A673 (cell line): ENCODE results near the gene CDC40. TPM values are rescaled to one million over a fixed set of nuclear protein-coding genes. Genes with fewer than 3 reads are reported as not detected.
"Not testable (repeated sequence)": the region's sequence is repeated elsewhere in the genome, so short reads cannot be mapped to it uniquely, and the experiment has no call there.

Experiments
- BruUV-seq: library from RNA; stranded (reverse); fragments of 400-500 nt; replicated peaks from 2 replicates; lab custom pipeline; 2021; lab: Mats Ljungman, UMichigan
- CTCF ChIA-PET: fragments of 300-600 bp; sonication (Branson Sonifier 250); formaldehyde crosslinking; loops from one replicate; lab custom pipeline; 2022; ENCODE audit warnings: antibody characterized with exemption; lab: Charles Lee
- POLR2A ChIA-PET: fragments of 300-600 bp; sonication (Branson Sonifier 250); formaldehyde crosslinking; loops from one replicate; lab custom pipeline; 2022; ENCODE audit warnings: antibody characterized with exemption; ENCODE audit not compliant: low non-redundant PET; lab: Charles Lee
- DNase-seq: peaks from one replicate; pipeline ENCODE4 v3.0.0-alpha.2; 2015; ENCODE audit warnings: low spot score
- H3K27ac ChIP-seq: fragments of 200-600 bp; sonication (generic); 2 replicates; pipeline ENCODE4 v1.5.1; 2016; ENCODE audit warnings: mixed run types, low read depth, mild to moderate bottlenecking, mixed read lengths, antibody characterized with exemption, low read length; ENCODE audit not compliant: poor library complexity, severe bottlenecking
- H3K27me3 ChIP-seq: fragments of 200-600 bp; sonication (generic); replicated peaks from 2 replicates; pipeline ENCODE4 v1.6.1; 2017; ENCODE audit warnings: mixed run types, low read depth, mild to moderate bottlenecking, mixed read lengths, antibody characterized with exemption, low read length; ENCODE audit not compliant: insufficient read depth, poor library complexity
- H3K36me3 ChIP-seq: fragments of 200-600 bp; sonication (generic); 2 replicates; pipeline ENCODE4 v1.6.1; 2016; ENCODE audit warnings: mixed run types, mild to moderate bottlenecking, mixed read lengths, antibody characterized with exemption, low read length; ENCODE audit not compliant: insufficient read depth, poor library complexity, severe bottlenecking
- H3K4me1 ChIP-seq: fragments of 200-600 bp; sonication (generic); 2 replicates; pipeline ENCODE4 v1.6.1; 2017; ENCODE audit warnings: mixed run types, mild to moderate bottlenecking, mixed read lengths, antibody characterized with exemption, low read length; ENCODE audit not compliant: insufficient read depth, poor library complexity, severe bottlenecking
- H3K4me3 ChIP-seq: fragments of 200-600 bp; sonication (generic); 2 replicates; pipeline ENCODE4 v1.5.1; 2016; ENCODE audit warnings: low read depth, mixed run types, mild to moderate bottlenecking, mixed read lengths, low read length; ENCODE audit not compliant: poor library complexity, severe bottlenecking
- H3K9me3 ChIP-seq: fragments of 200-600 bp; sonication (generic); 2 replicates; pipeline ENCODE4 v1.6.1; 2016; ENCODE audit warnings: mixed run types, low read depth, mild to moderate bottlenecking, mixed read lengths, antibody characterized with exemption, low read length; ENCODE audit not compliant: poor library complexity, severe bottlenecking
- CTCF ChIP-seq: fragments of 300-800, 200-600 bp; sonication (generic); conservative IDR thresholded peaks from 2 replicates; pipeline ENCODE4 v1.5.1; 2017; ENCODE audit warnings: low read depth, mild to moderate bottlenecking, antibody characterized with exemption, low read length, moderate library complexity, mixed read lengths
- EZH2 ChIP-seq: fragments of 200-600 bp; sonication (generic); IDR thresholded peaks from 2 replicates; pipeline ENCODE4 v1.6.1; 2017; ENCODE audit warnings: borderline replicate concordance, low read depth, mild to moderate bottlenecking, mixed read lengths, antibody characterized with exemption, low read length; ENCODE audit not compliant: poor library complexity, severe bottlenecking
- intact Hi-C: fragments of 100-400 bp; cut with micrococcal nuclease; formaldehyde crosslinking; loops from one replicate; pipeline ENCODE4 v1.10.0; 2022; ENCODE audit not compliant: unreplicated experiment
- total RNA-seq: library from RNA; stranded (reverse); gene quantifications from 2 replicates; pipeline ENCODE4 v1.2.3, GENCODE V29; 2021

The CDC40 gene
- total RNA-seq, 1 experiment from 2014 or later: 47.7 TPM

- Histone ChIP-seq H3K4me3 (no peak overlapping the region), H3K36me3 (no peaks in the 10 kb centered on the region), H3K27me3 (no peaks in the 10 kb centered on the region), H3K27ac (no peak overlapping the region), H3K9me3 (peaks cover 8% of the 10 kb centered on the region), H3K4me1 (peaks cover 16% of the 10 kb centered on the region)
- CTCF ChIA-PET: no interaction called here
- intact Hi-C loops: no loop called here
- TF ChIP-seq EZH2 (no peak), CTCF (no peak)
- DNase-seq: no peak
- POLR2A ChIA-PET: interaction anchor here (0.6 kb wide), 1 partner anchor 532 kb away, joined by 3 read pairs; no protein-coding TSS in a partner anchor
- no TSS peak for BruUV-seq
Observed at GRCh38 chr6:110271732-110272022, 91.5 kb downstream of the CDC40 start.

GRCh38 chr6:110272781-110273180 lies 92.6 kb downstream of the CDC40 start:
- H3K4me1 ChIP-seq, DNase-seq, CTCF ChIA-PET, H3K27me3 ChIP-seq, H3K36me3 ChIP-seq, H3K27ac ChIP-seq, H3K9me3 ChIP-seq, BruUV-seq, H3K4me3 ChIP-seq, POLR2A ChIA-PET, intact Hi-C loops: not testable (repeated sequence)

- CTCF ChIA-PET: no interaction called here
- H3K27ac ChIP-seq: no peak overlapping the region
- no peaks in the 10 kb centered on the region for H3K36me3 ChIP-seq
- no peaks in the 10 kb centered on the region for H3K27me3 ChIP-seq
- intact Hi-C loops: no loop called here
- POLR2A ChIA-PET: no interaction called here
- TF ChIP-seq CTCF (no peak), EZH2 (no peak)
- no peaks in the 10 kb centered on the region for H3K4me1 ChIP-seq
- no peak for DNase-seq
- BruUV-seq: no TSS peak
- H3K4me3 ChIP-seq: no peak overlapping the region
- H3K9me3 ChIP-seq: no peaks in the 10 kb centered on the region
Observed at GRCh38 chr6:110277100-110277665, 97.0 kb downstream of the CDC40 start.

Other genes starting within 250 kb of the CDC40 start
- not detected in 2 replicates for gene GPR6, start 202.1 kb upstream of the CDC40 start, total RNA-seq
- gene WASF1, start 757 bp upstream of the CDC40 start, total RNA-seq: 159 and 165 TPM in 2 replicates
- 6.4 and 9.0 TPM in 2 replicates for gene METTL24, start 177.9 kb downstream of the CDC40 start, total RNA-seq
- not detected in 2 replicates for gene DDO, start 235.1 kb downstream of the CDC40 start, total RNA-seq